ENCODE measurements around the gene CA10.

The CA10 gene

DNA sequence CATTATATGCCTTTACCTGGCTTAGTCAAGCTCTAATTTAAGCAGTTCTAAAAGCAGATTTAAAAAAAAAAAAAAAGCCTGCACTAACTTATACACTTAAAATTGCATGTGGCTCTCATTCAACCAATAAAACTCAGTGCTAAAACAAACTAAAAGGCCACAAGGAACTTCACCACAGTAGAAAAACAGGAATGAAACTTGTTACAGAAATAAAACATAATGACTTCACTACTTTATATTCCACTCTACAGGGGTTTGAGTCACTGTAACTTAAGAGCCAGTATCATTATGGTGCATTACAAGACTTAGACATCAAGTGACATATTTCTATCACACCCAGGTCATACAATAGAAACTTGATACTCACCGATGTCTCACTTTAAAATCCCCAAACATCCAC is 11.1 kb downstream of the CA10 start:
- no peak for DNase-seq (ENCODE audit: low spot score)

DNA sequence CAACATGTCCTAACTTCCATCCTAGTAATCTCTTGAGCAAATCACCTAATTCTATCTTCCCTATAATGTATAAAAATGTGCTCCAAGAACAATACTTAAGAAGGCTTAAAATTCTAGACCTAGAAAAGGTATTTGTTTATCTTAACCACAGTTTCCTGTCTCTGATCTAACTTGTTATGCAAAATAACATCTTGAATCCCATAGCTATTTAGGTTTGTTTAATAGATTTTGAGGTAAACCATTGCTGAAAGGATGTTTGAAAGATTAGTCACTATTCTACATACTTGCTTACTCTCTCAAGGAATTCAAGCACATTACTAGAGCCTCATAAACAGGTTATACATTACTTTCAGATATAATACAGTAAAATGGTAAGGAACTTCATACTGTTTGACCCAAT is 13.0 kb downstream of the CA10 start:
- DNase-seq (ENCODE audit: low spot score), result no peak

GRCh38 chr17:52143542-52143941 is 15.0 kb downstream of the CA10 start:
- DNase-seq (ENCODE audit: low spot score), result no peak

DNA sequence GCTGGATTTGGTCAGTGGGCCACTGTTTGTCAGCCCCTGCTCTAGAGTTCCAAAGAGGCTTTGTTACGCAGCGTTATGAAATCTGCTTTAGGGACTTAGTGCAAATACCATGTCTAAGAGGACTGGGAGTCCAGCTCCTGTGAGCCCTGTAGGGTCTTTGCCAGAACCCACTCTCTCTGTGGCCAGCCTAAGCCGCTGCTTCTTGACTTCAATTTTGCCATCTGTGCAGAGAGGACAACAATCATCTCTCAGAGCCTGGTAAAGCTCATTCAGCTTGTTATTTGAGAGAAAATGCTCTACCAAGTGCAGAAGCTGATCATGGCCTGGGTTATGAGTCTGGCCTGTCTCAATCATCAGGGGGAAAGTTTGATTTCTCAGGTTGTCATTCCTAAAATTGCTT is 17.9 kb downstream of the CA10 start:
- no peak for DNase-seq (ENCODE audit: low spot score)

- no peak for DNase-seq (ENCODE audit: low spot score)
Observed at GRCh38 chr17:52138752-52139151, 19.8 kb downstream of the CA10 start.

DNA sequence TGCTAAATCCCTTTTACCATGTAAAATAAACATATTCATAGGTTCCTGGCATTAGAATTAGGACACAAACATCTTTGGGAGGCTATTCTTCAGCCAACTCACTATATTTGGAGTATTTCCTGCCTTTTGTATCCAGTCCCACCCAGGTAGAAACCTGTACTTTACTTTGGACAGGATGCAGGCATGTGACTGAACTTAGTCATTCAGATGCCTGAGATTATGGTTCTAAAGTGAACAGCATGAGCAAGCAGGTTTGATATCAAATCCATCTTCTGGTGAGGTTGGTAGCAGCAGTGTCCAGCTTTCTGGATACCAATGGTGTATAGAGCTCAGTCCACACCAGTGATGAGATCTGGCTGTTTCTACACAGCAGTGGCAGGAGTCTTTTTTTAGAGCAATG is 20.2 kb downstream of the CA10 start:
- no peak for DNase-seq (ENCODE audit: low spot score)

GRCh38 chr17:52136166-52136565 is 22.3 kb downstream of the CA10 start:
- no peak for DNase-seq (ENCODE audit: low spot score)

DNA sequence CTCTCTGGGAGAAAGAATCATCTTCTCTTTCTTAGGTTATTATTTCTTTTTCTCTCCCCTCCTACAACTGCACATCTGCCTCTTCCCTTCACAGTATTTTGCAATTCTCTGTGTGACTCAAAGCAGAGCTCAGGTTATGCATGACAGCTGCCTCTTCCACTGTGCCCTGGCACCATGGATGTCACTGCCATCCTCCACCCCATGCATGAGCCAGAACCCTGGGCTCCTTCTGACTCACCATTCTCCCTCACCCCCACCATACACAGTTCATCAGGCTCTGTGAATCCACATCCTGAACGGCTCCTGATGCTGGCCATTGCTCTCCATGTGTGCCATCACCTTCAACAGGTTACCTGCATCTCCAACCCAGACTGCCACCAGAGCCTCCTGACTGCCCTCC is 23.9 kb downstream of the CA10 start:
- DNase-seq (ENCODE audit: low spot score), result no peak

DNA sequence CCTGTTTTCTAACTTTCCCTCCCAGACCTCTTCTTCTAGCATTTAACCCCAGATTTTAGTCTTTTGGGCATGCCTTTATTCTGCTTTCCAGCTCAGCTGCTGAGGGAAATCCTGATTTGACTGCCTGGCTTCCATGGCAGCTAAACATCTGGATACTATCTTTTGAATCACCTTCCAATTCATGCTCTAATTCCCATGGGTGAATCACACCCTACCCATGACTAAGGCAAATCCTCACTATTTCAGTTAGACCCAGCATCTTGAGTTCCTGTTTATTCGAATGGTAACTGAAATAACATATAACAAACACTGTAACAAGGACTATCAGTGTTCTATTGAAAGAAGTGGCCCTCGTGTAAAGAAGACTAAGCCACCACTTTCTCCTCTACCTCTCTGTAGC is 29.8 kb downstream of the CA10 start:
- DNase-seq (ENCODE audit: low spot score), result no peak

DNA sequence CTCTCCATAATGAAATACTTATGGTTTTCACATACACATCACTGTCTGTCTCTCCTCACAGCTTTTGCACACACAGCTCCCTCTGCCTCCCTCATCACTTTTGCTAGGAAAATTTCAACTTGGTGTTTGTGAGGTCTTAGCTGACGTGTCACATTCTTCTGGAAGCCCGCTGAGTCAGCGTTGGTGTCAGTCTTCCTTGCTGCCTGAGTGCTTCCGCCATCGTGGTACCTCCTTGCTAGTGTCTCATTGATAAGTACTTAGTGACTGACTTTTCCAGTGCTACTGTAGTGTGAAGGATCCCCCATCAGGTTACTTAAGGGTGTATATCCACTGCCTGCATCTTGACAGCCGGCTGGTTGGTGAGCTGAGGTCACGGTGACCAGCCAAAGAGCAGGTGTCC is 33.5 kb downstream of the CA10 start:
- DNase-seq (ENCODE audit: low spot score), result no peak

GRCh38 chr17:52124561-52124960 is 34.0 kb downstream of the CA10 start:
- no peak for DNase-seq (ENCODE audit: low spot score)

DNA sequence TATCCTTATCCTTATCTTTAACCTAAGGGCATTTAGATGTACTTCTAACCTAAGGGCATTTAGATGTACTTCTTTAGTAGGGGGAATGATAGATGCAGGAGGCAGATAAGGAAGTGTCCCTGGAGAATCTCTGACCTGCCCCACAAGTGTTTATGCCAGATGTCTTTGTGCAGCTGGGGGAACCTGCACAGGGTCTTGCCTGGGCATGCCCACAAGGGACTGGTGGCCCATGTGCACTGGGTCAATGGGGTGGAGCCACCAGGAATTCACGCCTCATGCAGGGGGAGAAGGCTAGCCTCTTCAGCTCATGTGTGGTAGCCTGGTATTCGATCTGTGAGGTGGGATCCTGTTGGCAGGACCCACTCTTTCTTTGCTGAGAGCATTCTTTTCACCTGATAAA is 38.0 kb downstream of the CA10 start:
- no peak for DNase-seq (ENCODE audit: low spot score)

DNA sequence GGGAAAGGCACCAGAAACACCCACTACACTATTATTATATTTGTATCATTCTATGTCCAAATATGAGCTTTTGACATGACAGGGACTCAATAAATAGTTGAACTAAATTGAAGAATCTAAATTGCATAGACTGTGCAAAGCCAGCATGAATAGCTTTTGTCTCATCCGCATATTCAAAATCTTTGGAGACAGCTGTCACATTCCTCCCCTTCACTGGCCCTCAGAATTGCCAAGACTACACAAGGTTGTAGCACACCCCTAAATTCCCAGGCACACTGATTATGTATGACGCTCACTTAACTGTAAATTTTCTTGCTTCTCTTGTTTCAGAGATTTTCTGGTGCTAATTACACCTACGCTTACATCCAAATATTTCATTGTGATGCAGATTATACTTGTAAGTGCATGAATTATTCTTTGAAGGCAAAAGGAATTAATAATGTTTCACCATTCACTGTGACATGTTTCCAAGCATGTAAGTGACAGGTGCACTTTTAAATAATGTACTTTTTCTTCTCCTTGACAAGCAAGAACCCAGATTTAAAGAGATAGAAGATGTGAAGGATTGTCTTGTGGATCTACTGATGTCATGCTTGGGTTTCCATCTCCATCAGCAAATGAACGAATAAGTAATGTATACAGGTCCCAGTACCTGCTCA is 47.5 kb downstream of the CA10 start:
- no peak for DNase-seq (ENCODE audit: low spot score)

GRCh38 chr17:52106638-52107261 is 51.8 kb downstream of the CA10 start:
- no peak for DNase-seq (ENCODE audit: low spot score)

- no peak for DNase-seq (ENCODE audit: low spot score)
Observed at GRCh38 chr17:52106072-52106471, 52.4 kb downstream of the CA10 start.

- no peak for DNase-seq (ENCODE audit: low spot score)
Observed at GRCh38 chr17:52105591-52105990, 52.9 kb downstream of the CA10 start.

GRCh38 chr17:52096056-52096455 is 62.5 kb downstream of the CA10 start:
- no peak for DNase-seq (ENCODE audit: low spot score)

GRCh38 chr17:52084176-52084575 is 74.3 kb downstream of the CA10 start:
- DNase-seq (ENCODE audit: low spot score), result no peak

DNA sequence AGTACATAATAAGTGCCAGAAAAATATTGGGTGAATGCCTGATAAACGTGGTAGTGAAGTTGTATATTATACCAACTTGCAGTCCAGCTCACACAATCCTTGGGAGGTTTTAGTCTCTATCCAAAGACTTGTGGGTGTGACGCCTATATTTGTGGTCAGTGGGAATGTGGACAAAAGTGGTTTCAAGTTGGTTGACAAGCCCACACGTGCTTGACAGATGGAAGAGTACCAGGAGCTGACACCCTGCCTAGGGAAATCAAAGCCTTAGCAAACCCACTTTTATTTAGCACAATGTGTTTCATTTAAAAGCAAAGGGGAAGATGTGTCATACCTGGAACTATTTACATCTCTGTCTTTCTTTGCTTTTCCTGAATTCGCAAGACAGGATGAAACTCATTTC is 79.0 kb downstream of the CA10 start:
- no peak for DNase-seq (ENCODE audit: low spot score)

DNA sequence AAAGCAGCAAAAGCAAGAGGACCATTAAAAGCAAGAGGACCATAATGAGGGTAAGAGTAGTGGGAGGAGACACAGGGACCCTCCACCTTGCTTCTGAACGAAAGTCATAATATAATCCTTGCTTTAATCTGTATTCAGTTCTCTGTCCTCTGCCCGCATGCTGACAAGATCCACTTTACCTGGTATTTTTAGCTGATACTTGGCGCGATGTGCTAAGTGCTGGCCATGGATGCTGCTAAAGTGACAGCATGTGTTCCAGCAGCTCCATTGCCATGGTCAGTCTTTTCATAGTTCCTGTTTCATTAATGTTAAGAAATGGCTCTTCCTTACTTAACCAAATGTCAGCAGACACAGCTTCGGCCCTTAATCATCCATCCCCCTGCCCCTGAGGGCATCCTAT is 86.8 kb downstream of the CA10 start:
- no peak for DNase-seq (ENCODE audit: low spot score)

DNA sequence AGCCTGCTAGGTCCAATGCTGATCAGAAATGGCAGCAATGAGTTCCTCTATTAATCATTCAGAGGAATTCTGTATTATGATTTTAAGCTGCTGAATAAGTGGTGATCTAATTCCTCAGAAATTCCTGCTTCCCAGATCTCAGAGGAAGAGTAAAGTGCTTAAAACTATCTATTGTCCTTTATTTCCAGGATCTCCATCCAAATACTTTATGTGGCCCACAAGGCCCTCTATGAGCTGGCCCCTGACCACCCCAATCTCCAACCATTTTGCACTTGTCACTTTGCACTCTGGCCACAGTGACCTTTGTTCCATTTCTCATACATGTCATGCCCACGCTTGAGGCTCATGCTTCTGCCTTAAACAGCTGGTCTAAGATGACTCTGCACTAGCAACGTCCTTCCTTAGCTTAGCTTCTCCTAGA is 93.7 kb downstream of the CA10 start:
- DNase-seq (ENCODE audit: low spot score), result no peak

DNA sequence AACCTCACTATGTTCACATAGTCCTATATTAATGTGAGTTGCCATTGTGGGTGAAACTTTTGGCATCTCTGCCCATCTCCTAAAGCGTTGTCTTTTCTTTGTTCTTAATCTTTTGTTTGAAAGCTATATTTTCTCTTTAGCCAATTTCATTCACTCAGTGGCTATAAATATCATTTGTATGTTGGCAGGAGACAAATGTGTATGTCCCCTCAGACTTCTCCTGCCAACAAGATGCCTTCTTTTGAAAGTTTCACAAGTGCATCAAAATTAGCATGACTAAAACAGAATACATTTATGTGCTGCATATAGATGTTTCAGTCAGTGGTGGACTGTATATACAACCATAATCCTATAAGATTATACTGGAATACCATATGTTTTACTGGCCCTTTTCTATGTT is 109.0 kb downstream of the CA10 start:
- DNase-seq (ENCODE audit: low spot score), result no peak

GRCh38 chr17:52049051-52049450 is 109.5 kb downstream of the CA10 start:
- no peak for DNase-seq (ENCODE audit: low spot score)

All from left forelimb (tissue), 1 donor.